Measurements from ENCODE around the gene C1QTNF1.

C1QTNF1 gene

GRCh38 chr17:79034931-79035485 lies 11.0 kb downstream of the C1QTNF1 start:
- TF ChIP-seq SUZ12 (IDR thresholded peaks at IDR 0.05; ENCODE audit: extremely low read depth, insufficient read depth, insufficient read length): no peak
- no peak for TF ChIP-seq YY1 (IDR thresholded peaks at IDR 0.05; ENCODE audit: insufficient read depth, insufficient read length)
- TF ChIP-seq ZNF274 (IDR thresholded peaks at IDR 0.05; ENCODE audit: low read depth, low read length): no peak
- Histone ChIP-seq H3K4me1 (ENCODE audit: insufficient read depth, insufficient read length) (peaks cover 11% of the 10 kb centered on the region), H3K9me3 (ENCODE audit: insufficient read depth, low read length) (no peaks in the 10 kb centered on the region), H3K27me3 (ENCODE audit: insufficient read depth, insufficient read length) (peaks cover 5% of the 10 kb centered on the region), H3K9ac (ENCODE audit: insufficient read length, low read depth) (no peak overlapping the region), H3K4me3 (ENCODE audit: insufficient read length, low read depth) (no peak overlapping the region), H3K36me3 (ENCODE audit: insufficient read depth, insufficient read length, low read length) (no peaks in the 10 kb centered on the region)
- no peak for DNase-seq (ENCODE audit: low read depth, low spot score)

GRCh38 chr17:79035686-79036085 lies 11.7 kb downstream of the C1QTNF1 start:
- Histone ChIP-seq H3K4me1 (ENCODE audit: insufficient read depth, insufficient read length) (peaks cover 11% of the 10 kb centered on the region), H3K9me3 (ENCODE audit: insufficient read depth, low read length) (no peaks in the 10 kb centered on the region), H3K4me3 (ENCODE audit: insufficient read length, low read depth) (no peak overlapping the region), H3K27me3 (ENCODE audit: insufficient read depth, insufficient read length) (peaks cover 5% of the 10 kb centered on the region), H3K9ac (ENCODE audit: insufficient read length, low read depth) (no peak overlapping the region), H3K36me3 (ENCODE audit: insufficient read depth, insufficient read length, low read length) (no peaks in the 10 kb centered on the region)
- TF ChIP-seq ZNF274 (IDR thresholded peaks at IDR 0.05; ENCODE audit: low read depth, low read length) (no peak), YY1 (IDR thresholded peaks at IDR 0.05; ENCODE audit: insufficient read depth, insufficient read length) (no peak), SUZ12 (IDR thresholded peaks at IDR 0.05; ENCODE audit: extremely low read depth, insufficient read depth, insufficient read length) (no peak)
- no peak for DNase-seq (ENCODE audit: low read depth, low spot score)

DNA sequence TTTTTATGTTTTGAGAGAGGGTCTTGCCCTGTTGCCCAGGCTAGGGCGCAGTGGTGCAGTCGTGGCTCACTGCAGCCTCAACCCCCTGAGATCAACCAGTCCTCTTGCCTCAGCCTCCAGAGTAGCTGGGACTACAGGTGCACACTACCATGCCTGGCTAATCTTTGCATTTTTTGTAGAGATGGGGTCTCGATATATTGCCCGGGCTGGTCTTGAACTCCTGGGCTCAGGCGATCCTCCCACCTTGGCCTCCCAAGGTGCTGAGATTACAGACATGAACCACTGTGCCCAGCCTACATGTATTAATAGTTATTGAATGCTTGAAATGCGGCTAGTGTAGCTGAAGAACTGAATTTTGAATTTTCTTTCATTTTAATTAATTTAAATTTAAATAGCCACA lies 12.2 kb downstream of the C1QTNF1 start:
- H3K36me3 ChIP-seq (ENCODE audit: insufficient read depth, insufficient read length, low read length): no peaks in the 10 kb centered on the region
- H3K4me1 ChIP-seq (ENCODE audit: insufficient read depth, insufficient read length): peaks cover 11% of the 10 kb centered on the region
- no peak overlapping the region for H3K4me3 ChIP-seq (ENCODE audit: insufficient read length, low read depth)
- no peaks in the 10 kb centered on the region for H3K9me3 ChIP-seq (ENCODE audit: insufficient read depth, low read length)
- no peak for DNase-seq (ENCODE audit: low read depth, low spot score)
- peaks cover 5% of the 10 kb centered on the region for H3K27me3 ChIP-seq (ENCODE audit: insufficient read depth, insufficient read length)
- H3K9ac ChIP-seq (ENCODE audit: insufficient read length, low read depth): no peak overlapping the region
- no peak for TF ChIP-seq YY1 (IDR thresholded peaks at IDR 0.05; ENCODE audit: insufficient read depth, insufficient read length)
- TF ChIP-seq ZNF274 (IDR thresholded peaks at IDR 0.05; ENCODE audit: low read depth, low read length): no peak
- TF ChIP-seq SUZ12 (IDR thresholded peaks at IDR 0.05; ENCODE audit: extremely low read depth, insufficient read depth, insufficient read length): no peak

- H3K36me3 ChIP-seq (ENCODE audit: insufficient read depth, insufficient read length, low read length): no peaks in the 10 kb centered on the region
- H3K9ac ChIP-seq (ENCODE audit: insufficient read length, low read depth): no peak overlapping the region
- no peak for DNase-seq (ENCODE audit: low read depth, low spot score)
- H3K4me3 ChIP-seq (ENCODE audit: insufficient read length, low read depth): no peak overlapping the region
- peaks cover 5% of the 10 kb centered on the region for H3K27me3 ChIP-seq (ENCODE audit: insufficient read depth, insufficient read length)
- TF ChIP-seq ZNF274 (IDR thresholded peaks at IDR 0.05; ENCODE audit: low read depth, low read length): no peak
- no peak for TF ChIP-seq SUZ12 (IDR thresholded peaks at IDR 0.05; ENCODE audit: extremely low read depth, insufficient read depth, insufficient read length)
- no peak for TF ChIP-seq YY1 (IDR thresholded peaks at IDR 0.05; ENCODE audit: insufficient read depth, insufficient read length)
- H3K9me3 ChIP-seq (ENCODE audit: insufficient read depth, low read length): no peaks in the 10 kb centered on the region
- H3K4me1 ChIP-seq (ENCODE audit: insufficient read depth, insufficient read length): peaks cover 11% of the 10 kb centered on the region
These were observed 12.6 kb downstream of the C1QTNF1 start for GRCh38 chr17:79036596-79036995.

- H3K36me3 ChIP-seq (ENCODE audit: insufficient read depth, insufficient read length, low read length): no peaks in the 10 kb centered on the region
- TF ChIP-seq SUZ12 (IDR thresholded peaks at IDR 0.05; ENCODE audit: extremely low read depth, insufficient read depth, insufficient read length) (no peak), ZNF274 (IDR thresholded peaks at IDR 0.05; ENCODE audit: low read depth, low read length) (no peak), YY1 (IDR thresholded peaks at IDR 0.05; ENCODE audit: insufficient read depth, insufficient read length) (no peak)
- no peaks in the 10 kb centered on the region for H3K27me3 ChIP-seq (ENCODE audit: insufficient read depth, insufficient read length)
- DNase-seq (ENCODE audit: low read depth, low spot score): no peak
- no peak overlapping the region for H3K4me3 ChIP-seq (ENCODE audit: insufficient read length, low read depth)
- peaks cover 10% of the 10 kb centered on the region for H3K4me1 ChIP-seq (ENCODE audit: insufficient read depth, insufficient read length)
- H3K9me3 ChIP-seq (ENCODE audit: insufficient read depth, low read length): no peaks in the 10 kb centered on the region
- no peak overlapping the region for H3K9ac ChIP-seq (ENCODE audit: insufficient read length, low read depth)
These were observed 14.7 kb downstream of the C1QTNF1 start for GRCh38 chr17:79038545-79039135.

- no peaks in the 10 kb centered on the region for H3K36me3 ChIP-seq (ENCODE audit: insufficient read depth, insufficient read length, low read length)
- no peak for TF ChIP-seq ZNF274 (IDR thresholded peaks at IDR 0.05; ENCODE audit: low read depth, low read length)
- TF ChIP-seq SUZ12 (IDR thresholded peaks at IDR 0.05; ENCODE audit: extremely low read depth, insufficient read depth, insufficient read length): no peak
- no peak for TF ChIP-seq YY1 (IDR thresholded peaks at IDR 0.05; ENCODE audit: insufficient read depth, insufficient read length)
- H3K4me3 ChIP-seq (ENCODE audit: insufficient read length, low read depth): no peak overlapping the region
- H3K4me1 ChIP-seq (ENCODE audit: insufficient read depth, insufficient read length): peaks cover 6% of the 10 kb centered on the region
- no peak for DNase-seq (ENCODE audit: low read depth, low spot score)
- H3K27me3 ChIP-seq (ENCODE audit: insufficient read depth, insufficient read length): no peaks in the 10 kb centered on the region
- H3K9ac ChIP-seq (ENCODE audit: insufficient read length, low read depth): no peak overlapping the region
- H3K9me3 ChIP-seq (ENCODE audit: insufficient read depth, low read length): no peaks in the 10 kb centered on the region
These were observed 15.2 kb downstream of the C1QTNF1 start for GRCh38 chr17:79039171-79039570.

- Histone ChIP-seq H3K4me1 (ENCODE audit: insufficient read depth, insufficient read length) (peaks cover 4% of the 10 kb centered on the region), H3K36me3 (ENCODE audit: insufficient read depth, insufficient read length, low read length) (no peaks in the 10 kb centered on the region), H3K9ac (ENCODE audit: insufficient read length, low read depth) (no peak overlapping the region), H3K4me3 (ENCODE audit: insufficient read length, low read depth) (no peak overlapping the region), H3K9me3 (ENCODE audit: insufficient read depth, low read length) (no peaks in the 10 kb centered on the region), H3K27me3 (ENCODE audit: insufficient read depth, insufficient read length) (no peaks in the 10 kb centered on the region)
- TF ChIP-seq SUZ12 (IDR thresholded peaks at IDR 0.05; ENCODE audit: extremely low read depth, insufficient read depth, insufficient read length) (no peak), ZNF274 (IDR thresholded peaks at IDR 0.05; ENCODE audit: low read depth, low read length) (no peak), YY1 (IDR thresholded peaks at IDR 0.05; ENCODE audit: insufficient read depth, insufficient read length) (no peak)
- DNase-seq (ENCODE audit: low read depth, low spot score): no peak
These were observed 15.9 kb downstream of the C1QTNF1 start for GRCh38 chr17:79039886-79040285.

All from NT2/D1 (cell line).